Vagina (tissue), 2 donors: Measurements from ENCODE around the gene TALDO1. TPM values are rescaled to one million over a fixed set of nuclear protein-coding genes. Genes with fewer than 3 reads are reported as not detected.

Experiments used
- DNase-seq, 2 donors: peaks; one replicate each; pipeline ENCODE4 v3.0.0-alpha.2; 2017; ENCODE audit errors: extremely low spot score in 2 of 2
- H3K27ac ChIP-seq: fragments of 200-600 bp; sonication (generic); one replicate; pipeline ENCODE4 v1.5.1; 2019
- H3K27me3 ChIP-seq: fragments of 200-600 bp; sonication (generic); one replicate; pipeline ENCODE4 v1.5.1; 2019
- H3K36me3 ChIP-seq, 2 donors: fragments of 200-600 bp; sonication (generic); one replicate each; pipeline ENCODE4 v1.5.1; 2017 to 2019
- H3K4me1 ChIP-seq: fragments of 200-600 bp; sonication (generic); one replicate; pipeline ENCODE4 v1.5.1; 2019
- H3K4me3 ChIP-seq, 2 donors: fragments of 200-600 bp; sonication (generic); 1 replicate in 1 of 2; 2 replicates in 1 of 2; pipeline ENCODE4 v1.5.1; 2016 to 2019
- H3K9me3 ChIP-seq: fragments of 200-600 bp; sonication (generic); one replicate; pipeline ENCODE4 v1.5.1; 2019
- CTCF ChIP-seq, 3 experiments: fragments of 450-650 bp in 2 of 3; fragments of 200-600 bp in 1 of 3; sonication (generic) in 1 of 3; IDR thresholded peaks; one replicate each; pipeline ENCODE4 v1.5.1; 2017 to 2019; ENCODE audit warnings: antibody characterized with exemption in 3 of 3, mild to moderate bottlenecking in 2 of 3, moderate library complexity in 2 of 3
- POLR2A ChIP-seq, 2 donors: fragments of 450-650 bp; IDR thresholded peaks; one replicate each; pipeline ENCODE4 v1.6.1; 2017; ENCODE audit warnings: antibody characterized with exemption in 2 of 2, mild to moderate bottlenecking in 2 of 2, moderate library complexity in 2 of 2
- POLR2AphosphoS5 ChIP-seq, 2 donors: sonication (generic); formaldehyde crosslinking; IDR thresholded peaks; one replicate each; pipeline ENCODE4 v1.9.0; 2017; ENCODE audit warnings: antibody characterized with exemption in 2 of 2, mild to moderate bottlenecking in 2 of 2, low read depth in 1 of 2; ENCODE audit not compliant: insufficient read depth in 1 of 2
- intact Hi-C: fragments of 100-400 bp; cut with DNase I; formaldehyde crosslinking; loops from one replicate; pipeline ENCODE4 v1.15.1; 2023
- total RNA-seq: library from RNA; depleted of rRNA; stranded (reverse); fragments of >200 nt; gene quantifications from one replicate; pipeline ENCODE4 v1.2.3, GENCODE V29; 2016

TALDO1 gene
- total RNA-seq = 158 TPM

- peaks cover 36% of the 10 kb centered on the region for H3K4me1 ChIP-seq
- peak within 1 kb of the TSS; percentile 74 for H3K27ac ChIP-seq
- intact Hi-C loops = no loop called here
- no peaks in the 10 kb centered on the region for H3K9me3 ChIP-seq
- H3K27me3 ChIP-seq = no peaks in the 10 kb centered on the region
- DNase-seq = no peak
- H3K4me3 ChIP-seq = peak within 1 kb of the TSS; percentile 91 to 99
- H3K36me3 ChIP-seq = no peaks in the 10 kb centered on the region
- TF ChIP-seq CTCF (IDR thresholded peaks at IDR 0.05) (no peak), POLR2A (IDR thresholded peaks at IDR 0.05) (peak in 1 of 2 donors; percentile 37), POLR2AphosphoS5 (IDR thresholded peaks at IDR 0.05; ENCODE audit: insufficient read depth in 1 of 2, low read depth in 1 of 2) (peak in 1 of 2 donors; percentile 46)
These were observed at the start of gene TALDO1 for GRCh38 chr11:747158-748006. Gene TALDO1, plus strand, starts transcription at chr11:747464. Its CDS starts 18 bp downstream, at chr11:747482.

GRCh38 chr11:697811-698311, 49.4 kb upstream of the TALDO1 start:
- H3K27ac ChIP-seq = peak overlapping the region; percentile 100
- H3K36me3 ChIP-seq = peaks cover 0 to 5% of the 10 kb centered on the region in 2 donors
- H3K4me3 ChIP-seq = peak overlapping the region in 1 of 2 donors; percentile 82
- TF ChIP-seq POLR2A (IDR thresholded peaks at IDR 0.05) = no peak
- no peak for TF ChIP-seq POLR2AphosphoS5 (IDR thresholded peaks at IDR 0.05; ENCODE audit: insufficient read depth in 1 of 2, low read depth in 1 of 2)
- TF ChIP-seq CTCF (IDR thresholded peaks at IDR 0.05) = no peak
- no peaks in the 10 kb centered on the region for H3K27me3 ChIP-seq
- H3K9me3 ChIP-seq = no peaks in the 10 kb centered on the region
- intact Hi-C loops = no loop called here
- H3K4me1 ChIP-seq = peaks cover 49% of the 10 kb centered on the region
- no peak for DNase-seq

GRCh38 chr11:698493-699115, 48.7 kb upstream of the TALDO1 start:
- intact Hi-C loops = no loop called here
- Histone ChIP-seq H3K27ac (peak overlapping the region; percentile 100), H3K4me1 (peaks cover 49% of the 10 kb centered on the region), H3K36me3 (peaks cover 0 to 5% of the 10 kb centered on the region in 2 donors), H3K4me3 (no peak overlapping the region), H3K27me3 (no peaks in the 10 kb centered on the region), H3K9me3 (no peaks in the 10 kb centered on the region)
- TF ChIP-seq POLR2AphosphoS5 (IDR thresholded peaks at IDR 0.05; ENCODE audit: insufficient read depth in 1 of 2, low read depth in 1 of 2) = no peak
- DNase-seq = no peak

GRCh38 chr11:699116-699508, 48.2 kb upstream of the TALDO1 start:
- peaks cover 0 to 5% of the 10 kb centered on the region in 2 donors for H3K36me3 ChIP-seq
- no peak for DNase-seq
- H3K4me3 ChIP-seq = no peak overlapping the region
- TF ChIP-seq POLR2A (IDR thresholded peaks at IDR 0.05) (no peak), CTCF (IDR thresholded peaks at IDR 0.05) (no peak), POLR2AphosphoS5 (IDR thresholded peaks at IDR 0.05; ENCODE audit: insufficient read depth in 1 of 2, low read depth in 1 of 2) (no peak)
- H3K4me1 ChIP-seq = peaks cover 45% of the 10 kb centered on the region
- no peak overlapping the region for H3K27ac ChIP-seq
- no peaks in the 10 kb centered on the region for H3K9me3 ChIP-seq
- no peaks in the 10 kb centered on the region for H3K27me3 ChIP-seq
- intact Hi-C loops = no loop called here

GRCh38 chr11:699753-700152, 47.5 kb upstream of the TALDO1 start:
- Histone ChIP-seq H3K27me3 (no peaks in the 10 kb centered on the region), H3K27ac (no peak overlapping the region), H3K36me3 (peaks cover 0 to 5% of the 10 kb centered on the region in 2 donors), H3K9me3 (no peaks in the 10 kb centered on the region), H3K4me3 (no peak overlapping the region), H3K4me1 (peaks cover 40% of the 10 kb centered on the region)
- intact Hi-C loops = no loop called here
- no peak for DNase-seq
- TF ChIP-seq POLR2A (IDR thresholded peaks at IDR 0.05) (no peak), POLR2AphosphoS5 (IDR thresholded peaks at IDR 0.05; ENCODE audit: insufficient read depth in 1 of 2, low read depth in 1 of 2) (no peak), CTCF (IDR thresholded peaks at IDR 0.05) (no peak)
